HEK293T (cell line): Measurements from ENCODE around the gene FILIP1L.
A peak's percentile ranks its signal among the peaks of the same experiment; 100 is the strongest.

Experiments used
- CTCF ChIA-PET: fragments of 350-600 bp; formaldehyde crosslinking; extraction: SDS; loops from one replicate; lab custom pipeline; 2021; ENCODE audit warnings: antibody characterized with exemption, inconsistent platforms; lab: Yijun Ruan, JAX
- POLR2A ChIA-PET: fragments of 350-600 bp; formaldehyde crosslinking; extraction: SDS; loops from one replicate; lab custom pipeline; 2020; ENCODE audit warnings: antibody characterized with exemption, inconsistent platforms; lab: Yijun Ruan, JAX
- DNase-seq: peaks from one replicate; pipeline ENCODE4 v3.0.0; 2012; ENCODE audit warnings: mixed read lengths; ENCODE audit errors: extremely low spot score
- ARNT ChIP-seq: fragments of 450-650 bp; IDR thresholded peaks from 2 replicates; pipeline ENCODE4 v1.6.1; 2017; ENCODE audit warnings: mild to moderate bottlenecking
- BHLHE40 ChIP-seq: fragments of 450-650 bp; IDR thresholded peaks from 2 replicates; pipeline ENCODE4 v1.6.1; 2016; ENCODE audit warnings: mild to moderate bottlenecking, moderate library complexity, borderline replicate concordance
- CTBP1 ChIP-seq: fragments of 450-650 bp; IDR thresholded peaks from 2 replicates; pipeline ENCODE4 v1.6.1; 2016; ENCODE audit warnings: borderline replicate concordance
- ELF4 ChIP-seq: fragments of 450-650 bp; IDR thresholded peaks from 2 replicates; pipeline ENCODE4 v1.6.1; 2017; ENCODE audit warnings: antibody characterized with exemption
- FOXA1 ChIP-seq: fragments of 450-650 bp; IDR thresholded peaks from 2 replicates; pipeline ENCODE4 v1.6.1; 2016; ENCODE audit warnings: mild to moderate bottlenecking
- FOXK2 ChIP-seq: fragments of 450-650 bp; IDR thresholded peaks from 2 replicates; pipeline ENCODE4 v1.6.1; 2016; ENCODE audit warnings: mild to moderate bottlenecking
- FOXM1 ChIP-seq: fragments of 450-650 bp; IDR thresholded peaks from 2 replicates; pipeline ENCODE4 v1.6.1; 2017; ENCODE audit warnings: mild to moderate bottlenecking, borderline replicate concordance
- HDGF ChIP-seq: fragments of 450-650 bp; IDR thresholded peaks from 2 replicates; pipeline ENCODE4 v1.6.1; 2017; ENCODE audit warnings: antibody characterized with exemption, borderline replicate concordance
- L3MBTL2 ChIP-seq: fragments of 450-650 bp; conservative IDR thresholded peaks from 2 replicates; pipeline ENCODE4 v1.6.1; 2016; ENCODE audit warnings: mild to moderate bottlenecking
- LEF1 ChIP-seq: fragments of 450-650 bp; IDR thresholded peaks from 2 replicates; pipeline ENCODE4 v1.6.1; 2017; ENCODE audit warnings: mild to moderate bottlenecking, borderline replicate concordance
- NFRKB ChIP-seq: fragments of 450-650 bp; IDR thresholded peaks from 2 replicates; pipeline ENCODE4 v1.6.1; 2016; ENCODE audit warnings: mild to moderate bottlenecking, moderate library complexity
- SP1 ChIP-seq: fragments of 450-650 bp; IDR thresholded peaks from 2 replicates; pipeline ENCODE4 v1.6.1; 2017
- SUZ12 ChIP-seq: fragments of 450-650 bp; IDR thresholded peaks from 2 replicates; pipeline ENCODE4 v1.6.1; 2016; ENCODE audit warnings: mild to moderate bottlenecking
- TARDBP ChIP-seq: fragments of 450-650 bp; IDR thresholded peaks from 2 replicates; pipeline ENCODE4 v1.6.1; 2016
- ZNF384 ChIP-seq: fragments of 450-650 bp; IDR thresholded peaks from 2 replicates; pipeline ENCODE4 v1.6.1; 2016
- TF ChIP-seq, protein P1 (sequence below): fragments of 450-650 bp; IDR thresholded peaks from 2 replicates; pipeline ENCODE4 v1.6.1; 2016

Gene FILIP1L

GRCh38 chr3:99918715-99919114 is 195.6 kb downstream of the FILIP1L start:
- DNase-seq = no peak
- POLR2A ChIA-PET = no interaction called here

DNA sequence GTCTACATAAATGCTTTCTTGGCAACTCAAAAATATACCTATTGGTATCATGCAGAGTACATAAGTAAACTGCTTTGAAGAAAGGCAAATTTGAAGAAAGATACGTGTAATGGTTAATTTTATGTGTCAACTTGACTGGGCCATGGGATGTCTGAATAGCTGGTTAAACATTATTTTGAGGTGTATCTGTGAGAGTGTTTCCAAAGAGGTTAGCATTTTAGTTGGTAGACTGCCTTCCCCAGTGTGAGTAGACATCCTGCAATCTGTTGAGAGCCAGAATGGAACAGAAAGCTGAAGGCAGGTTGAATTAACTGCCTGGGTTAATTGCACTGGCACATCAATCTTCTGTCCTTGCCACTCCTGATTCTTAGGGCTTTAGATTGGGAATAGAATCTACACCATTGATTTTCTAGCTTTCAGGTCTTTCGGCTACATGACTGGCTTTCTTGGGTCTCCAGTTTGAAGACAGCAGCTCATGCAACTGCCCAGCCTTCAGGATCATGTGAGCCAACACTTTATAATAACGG is 198.3 kb downstream of the FILIP1L start:
- no peak for DNase-seq
- TF ChIP-seq, protein P1, sequence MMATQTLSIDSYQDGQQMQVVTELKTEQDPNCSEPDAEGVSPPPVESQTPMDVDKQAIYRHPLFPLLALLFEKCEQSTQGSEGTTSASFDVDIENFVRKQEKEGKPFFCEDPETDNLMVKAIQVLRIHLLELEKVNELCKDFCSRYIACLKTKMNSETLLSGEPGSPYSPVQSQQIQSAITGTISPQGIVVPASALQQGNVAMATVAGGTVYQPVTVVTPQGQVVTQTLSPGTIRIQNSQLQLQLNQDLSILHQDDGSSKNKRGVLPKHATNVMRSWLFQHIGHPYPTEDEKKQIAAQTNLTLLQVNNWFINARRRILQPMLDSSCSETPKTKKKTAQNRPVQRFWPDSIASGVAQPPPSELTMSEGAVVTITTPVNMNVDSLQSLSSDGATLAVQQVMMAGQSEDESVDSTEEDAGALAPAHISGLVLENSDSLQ = no peak
- TF ChIP-seq FOXK2 = no peak
- TF ChIP-seq ARNT = no peak
- no peak for TF ChIP-seq SP1
- TF ChIP-seq CTBP1 = no peak
- TF ChIP-seq TARDBP = no peak
- TF ChIP-seq ZNF384 = no peak
- no peak for TF ChIP-seq L3MBTL2
- no peak for TF ChIP-seq ELF4
- TF ChIP-seq LEF1 = no peak
- no peak for TF ChIP-seq FOXM1
- no peak for TF ChIP-seq BHLHE40
- no peak for TF ChIP-seq HDGF
- no peak for TF ChIP-seq NFRKB
- no peak for TF ChIP-seq FOXA1
- no peak for TF ChIP-seq SUZ12
- POLR2A ChIA-PET = no interaction called here
- CTCF ChIA-PET = no interaction called here

More at GRCh38 chr3:99918715-99919114, 195.6 kb downstream of the FILIP1L start:
- TF ChIP-seq FOXA1 (no peak), ELF4 (no peak), SUZ12 (no peak), LEF1 (no peak), BHLHE40 (no peak)
- CTCF ChIA-PET = no interaction called here

DNA sequence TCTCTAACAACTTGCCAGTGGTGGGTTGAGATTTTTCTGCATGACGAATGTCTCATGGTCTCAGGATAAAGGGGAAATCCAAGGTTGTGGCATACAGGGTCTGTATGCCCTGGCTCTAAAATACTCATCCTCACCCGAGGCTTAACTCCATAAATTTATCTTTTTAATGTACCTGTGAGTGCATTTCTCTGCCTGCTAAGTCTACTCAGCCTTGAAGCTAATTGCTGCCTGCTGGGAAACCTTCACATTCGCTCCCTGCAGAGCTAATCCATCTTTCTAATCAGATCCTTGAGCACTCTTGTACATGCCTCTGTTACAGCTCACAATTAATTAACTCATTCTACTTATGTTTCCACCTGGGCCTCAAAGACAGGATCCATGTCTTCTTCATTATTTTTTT is 202.9 kb downstream of the FILIP1L start:
- CTCF ChIA-PET = interaction anchor here (0.9 kb wide), 1 partner anchor 10 kb away, joined by 3 read pairs; no protein-coding TSS in a partner anchor
- POLR2A ChIA-PET = no interaction called here
- no peak for DNase-seq
- no peak for TF ChIP-seq ARNT
- TF ChIP-seq CTBP1 = peak; percentile 65; the same call in 1 of the 2 replicates
- TF ChIP-seq, protein P1 = peak; percentile 65
- no peak for TF ChIP-seq BHLHE40
- TF ChIP-seq NFRKB = no peak
- TF ChIP-seq L3MBTL2 = no peak

- ChIA-PET CTCF (interaction anchor here (0.9 kb wide), 1 partner anchor 10 kb away, joined by 3 read pairs; no protein-coding TSS in a partner anchor), POLR2A (no interaction called here)
- no peak for TF ChIP-seq ZNF384
- TF ChIP-seq FOXK2 = no peak
- no peak for TF ChIP-seq SP1
- no peak for TF ChIP-seq CTBP1
- TF ChIP-seq L3MBTL2 = no peak
- TF ChIP-seq LEF1 = no peak
- no peak for TF ChIP-seq FOXM1
- TF ChIP-seq, protein P1 = no peak
- no peak for TF ChIP-seq BHLHE40
- TF ChIP-seq ARNT = no peak
- TF ChIP-seq TARDBP = no peak
- TF ChIP-seq SUZ12 = no peak
- no peak for TF ChIP-seq HDGF
- no peak for TF ChIP-seq ELF4
- no peak for TF ChIP-seq FOXA1
- no peak for TF ChIP-seq NFRKB
- no peak for DNase-seq
Measured at GRCh38 chr3:99910752-99911290, 203.5 kb downstream of the FILIP1L start.

DNA sequence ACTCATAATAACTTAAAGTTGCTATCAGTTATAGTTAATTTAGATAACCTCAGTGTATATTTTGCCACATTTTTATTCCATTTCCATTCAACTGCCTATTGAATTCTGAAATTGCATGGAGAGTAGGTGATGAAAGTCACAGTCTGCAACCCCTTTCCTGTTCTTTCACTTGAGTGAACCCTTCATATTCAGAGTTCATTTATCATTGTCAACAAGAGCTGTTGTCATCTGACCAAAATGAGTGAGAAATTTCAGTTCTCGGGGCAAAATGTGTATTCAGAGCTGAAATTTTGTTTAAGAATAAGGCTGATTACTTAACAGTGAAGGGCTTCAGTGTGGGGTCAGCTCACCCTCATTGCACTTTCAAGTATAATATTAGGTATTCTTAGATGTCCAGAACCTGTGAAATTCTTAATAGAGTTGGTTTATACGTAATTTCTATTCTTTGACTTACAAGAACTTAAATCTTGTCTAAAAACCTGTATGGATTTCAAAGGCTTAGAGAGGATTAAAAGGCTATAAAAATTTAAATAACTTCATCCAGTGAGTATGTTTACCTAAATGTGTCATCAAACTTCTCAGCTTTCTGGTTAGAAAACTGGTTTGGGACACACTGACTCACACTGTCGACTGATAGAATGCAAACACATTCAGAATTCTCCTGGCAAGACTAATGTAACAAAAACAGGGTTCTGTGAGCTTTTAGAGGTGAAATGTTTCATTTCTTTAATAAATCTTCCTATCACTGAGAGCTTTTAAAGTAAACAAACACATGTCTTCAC is 204.4 kb downstream of the FILIP1L start:
- no peak for DNase-seq
- no peak for TF ChIP-seq SP1
- no peak for TF ChIP-seq L3MBTL2
- no peak for TF ChIP-seq FOXA1
- no peak for TF ChIP-seq ZNF384
- no peak for TF ChIP-seq FOXK2
- no peak for TF ChIP-seq ELF4
- no peak for TF ChIP-seq FOXM1
- TF ChIP-seq SUZ12 = no peak
- no peak for TF ChIP-seq HDGF
- TF ChIP-seq TARDBP = no peak
- ChIA-PET CTCF (no interaction called here), POLR2A (no interaction called here)
